HUDEP-2 (cell line): Measurements from ENCODE around the gene P4HA2.
A peak's percentile ranks its signal among the peaks of the same experiment; 100 is the strongest.

Source experiments
- DNase-seq, 76 experiments: peaks; one replicate each; lab custom pipeline; 2025; ENCODE audit not compliant: unreplicated experiment in 76 of 76; lab: John Stamatoyannopoulos, UW

Gene P4HA2

DNA sequence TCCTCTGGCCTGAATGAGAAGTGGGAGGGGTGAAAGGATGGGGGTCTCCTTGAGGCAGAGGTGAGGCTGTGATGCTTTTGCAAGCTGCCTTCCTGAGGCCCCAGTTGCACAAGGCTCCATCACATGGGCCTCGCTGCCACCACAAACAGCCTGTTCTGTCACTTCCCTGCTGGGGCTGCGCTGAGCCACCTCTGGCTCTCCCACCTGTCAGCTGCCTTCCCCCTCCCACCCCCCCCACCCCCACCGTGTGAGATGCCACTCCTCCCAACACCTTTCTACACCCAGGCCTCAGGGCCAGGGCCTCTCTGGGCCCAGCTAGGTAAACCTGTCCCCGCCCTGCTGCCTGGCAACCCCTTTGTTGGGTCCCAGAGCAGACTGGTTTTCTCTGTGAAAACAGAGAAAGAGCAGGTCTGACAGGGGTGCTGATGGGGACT, 25.4 kb upstream of the P4HA2 start:
- no peak for DNase-seq

DNA sequence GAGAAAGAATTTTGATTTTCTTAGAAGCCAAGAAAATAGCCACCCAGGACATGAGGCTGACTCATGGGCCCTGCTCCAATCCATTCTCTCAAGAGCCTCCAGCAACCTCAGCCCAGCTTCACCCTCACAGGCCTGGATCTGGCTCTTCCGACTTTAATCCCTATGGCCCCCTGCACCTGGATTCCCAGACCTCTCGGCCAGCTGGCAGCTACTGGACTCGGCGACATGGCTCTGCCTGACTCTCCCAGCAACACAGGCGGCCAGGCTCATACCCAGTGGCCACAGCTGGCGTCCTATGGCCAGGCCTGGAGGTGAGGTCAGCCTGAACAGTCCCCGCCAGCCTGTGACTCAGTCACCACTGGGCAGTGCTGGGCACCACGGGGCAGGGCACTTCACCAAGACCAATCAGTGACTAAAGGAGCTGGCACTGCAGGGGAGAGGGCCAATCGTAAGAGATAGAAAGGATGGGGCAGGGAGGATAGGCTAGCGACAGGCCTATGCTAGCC, 23.6 kb upstream of the P4HA2 start:
- no peak for DNase-seq

DNA sequence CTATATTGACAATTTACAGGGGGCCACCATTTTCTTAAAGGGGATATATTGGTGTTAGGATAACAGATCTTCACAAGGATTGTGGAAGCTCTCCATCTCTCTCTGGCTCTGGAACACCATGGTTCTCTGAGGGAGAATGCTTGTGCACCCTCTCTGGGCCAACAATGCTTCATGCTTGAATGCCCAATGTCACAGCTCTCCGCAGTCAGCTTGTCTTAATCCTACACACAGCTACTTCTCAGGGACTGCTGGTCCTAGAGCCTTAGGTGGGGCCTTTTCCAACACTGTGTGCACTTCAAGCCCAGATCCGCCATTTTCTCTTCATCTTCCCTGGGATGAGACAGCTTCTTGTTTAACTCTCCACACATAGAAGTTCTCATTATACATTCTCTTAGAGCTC, 22.9 kb upstream of the P4HA2 start:
- no peak for DNase-seq

DNA sequence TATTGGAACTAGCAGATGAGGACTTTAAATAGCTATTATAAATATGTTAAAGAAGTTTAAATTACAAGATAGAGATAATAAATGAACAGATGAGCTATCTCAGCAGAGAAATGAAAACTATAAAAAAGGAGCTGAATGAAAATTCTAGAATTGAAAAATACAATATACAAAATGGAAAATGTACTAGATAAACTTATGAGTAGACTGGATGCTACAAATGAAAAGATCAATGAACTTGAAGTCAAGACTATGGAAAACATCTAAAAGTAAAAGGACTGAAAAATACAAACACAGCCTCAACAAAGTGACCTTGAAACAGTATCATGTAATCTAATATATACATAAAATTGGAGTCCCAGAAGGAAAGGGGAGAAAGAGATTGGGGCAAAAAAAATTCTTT, 19.2 kb upstream of the P4HA2 start:
- DNase-seq, result no peak

DNA sequence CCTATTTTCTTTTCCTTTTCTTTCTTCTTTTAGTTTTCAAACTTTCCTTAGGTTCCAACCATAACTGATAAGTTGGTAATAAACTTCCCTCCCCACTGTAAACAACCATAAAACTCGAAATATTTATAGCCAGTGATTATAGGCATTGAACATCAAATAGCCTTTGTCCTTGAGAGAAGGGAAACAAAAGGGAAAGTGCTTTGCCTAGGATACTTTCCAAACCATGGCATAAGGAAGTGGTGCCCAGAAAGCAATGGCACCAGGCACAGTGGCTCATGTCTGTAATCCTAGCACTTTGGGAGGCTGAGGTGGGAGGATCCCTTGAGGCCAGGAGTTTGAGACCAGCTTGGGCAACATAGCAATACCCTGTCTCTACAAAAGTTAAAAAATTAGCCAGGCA, 17.9 kb upstream of the P4HA2 start:
- DNase-seq, result no peak

DNA sequence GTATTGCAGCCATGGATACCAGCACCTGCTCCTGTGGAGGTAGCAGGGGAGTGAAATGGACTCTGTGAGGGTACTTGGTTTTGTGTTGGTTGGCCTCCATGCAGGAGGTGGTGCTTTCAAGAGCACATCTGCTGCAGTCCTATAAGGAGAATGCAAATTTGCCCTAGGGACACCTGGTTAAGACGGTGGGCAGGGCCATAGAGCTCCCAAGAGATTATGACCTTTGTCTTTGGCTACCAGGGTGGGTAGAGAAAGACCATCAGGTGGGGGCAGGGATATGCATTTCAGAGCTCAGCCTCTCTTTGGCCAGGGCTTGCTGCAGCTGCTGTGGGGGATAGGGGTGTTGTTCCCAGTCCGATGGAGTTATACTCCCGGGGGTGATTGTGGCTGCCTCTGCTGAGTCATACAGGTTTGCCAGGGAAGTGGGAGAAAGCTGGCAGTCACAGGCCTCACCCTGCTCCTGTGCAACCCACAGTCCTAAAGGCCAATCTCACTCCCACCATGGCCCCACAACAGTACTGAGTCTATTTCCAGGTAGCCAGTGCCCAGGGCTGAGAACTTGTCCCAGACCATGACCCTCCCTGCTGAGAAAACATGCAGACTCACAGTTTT, 15.8 kb upstream of the P4HA2 start:
- no peak for DNase-seq

DNA sequence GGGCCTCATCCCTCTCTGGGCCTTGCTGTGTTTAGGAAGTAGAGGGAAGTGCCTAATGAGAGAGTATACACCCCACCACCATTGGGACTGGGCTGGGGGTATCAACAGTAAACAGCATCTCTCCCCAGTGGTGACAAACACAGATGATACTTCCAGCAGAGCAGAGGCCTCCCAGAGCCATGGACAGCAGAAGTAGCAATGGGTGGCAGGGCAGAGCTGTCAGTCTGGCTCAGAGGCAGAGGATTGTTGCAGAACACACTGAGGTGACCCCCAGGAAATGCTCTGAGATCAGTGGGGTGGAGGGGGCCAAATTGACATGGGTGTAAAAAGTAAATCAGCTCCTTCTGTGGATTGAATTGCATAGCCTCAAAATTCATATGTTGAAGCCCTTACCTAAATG, 12.1 kb upstream of the P4HA2 start:
- DNase-seq, result no peak

DNA sequence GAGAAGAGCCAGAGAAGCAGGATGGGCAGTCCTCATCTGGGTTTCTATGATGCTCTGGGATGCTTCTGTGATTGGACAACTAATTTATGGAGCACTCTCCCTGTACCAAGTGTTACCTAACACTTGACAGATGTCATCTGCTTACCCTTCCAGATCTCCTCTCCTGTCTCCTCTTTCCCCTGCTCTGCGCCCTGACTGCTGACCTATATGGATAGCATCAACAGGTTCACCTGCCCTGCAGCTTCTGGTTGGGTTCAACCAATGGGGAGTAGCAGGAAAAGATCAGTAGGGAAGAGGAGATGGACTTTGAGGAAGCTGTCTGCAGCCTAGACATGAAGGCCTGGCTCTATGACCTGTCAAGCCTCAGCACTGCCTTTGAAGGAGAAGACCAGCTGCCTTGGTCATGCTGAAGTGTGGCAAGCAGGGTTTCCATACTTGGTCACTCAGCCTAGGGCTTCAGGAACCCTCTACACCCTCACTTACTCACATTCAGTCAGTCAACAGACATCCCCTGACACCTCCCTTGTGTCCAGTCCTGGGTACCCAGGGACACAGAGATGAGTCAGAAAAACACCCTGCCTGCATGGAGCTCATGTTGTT, 11.3 kb upstream of the P4HA2 start:
- no peak for DNase-seq

DNA sequence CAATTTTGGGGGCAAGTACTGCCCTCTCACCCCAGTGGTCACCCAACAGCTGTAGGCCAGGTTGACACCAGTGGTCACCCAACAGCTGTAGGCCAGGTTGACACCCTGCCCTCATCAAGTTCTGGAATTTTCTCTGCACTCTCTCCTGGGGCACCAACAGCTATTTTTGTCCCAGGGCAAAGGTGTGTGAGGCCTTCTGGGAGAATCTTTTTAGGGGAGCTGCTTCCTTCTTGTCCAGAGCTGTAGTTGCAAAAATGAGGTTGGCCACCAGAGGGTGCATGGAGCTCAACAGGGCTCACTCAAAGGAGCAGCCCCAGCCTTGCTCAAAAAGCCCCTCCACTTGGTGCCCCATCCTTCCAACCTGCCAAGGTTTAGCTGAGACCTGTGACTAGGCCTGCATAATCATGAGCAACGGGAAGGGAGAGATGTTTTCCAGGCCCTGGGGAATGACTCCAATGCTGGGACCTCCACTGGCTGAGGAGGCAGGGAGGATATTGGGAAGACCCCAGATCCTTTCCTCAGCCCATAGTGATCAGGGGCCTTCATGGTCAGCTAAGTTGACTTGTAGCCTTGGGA, 10.6 kb upstream of the P4HA2 start:
- DNase-seq, result peak in 56 of 76 experiments; percentile 5 to 71 (median 42)

DNA sequence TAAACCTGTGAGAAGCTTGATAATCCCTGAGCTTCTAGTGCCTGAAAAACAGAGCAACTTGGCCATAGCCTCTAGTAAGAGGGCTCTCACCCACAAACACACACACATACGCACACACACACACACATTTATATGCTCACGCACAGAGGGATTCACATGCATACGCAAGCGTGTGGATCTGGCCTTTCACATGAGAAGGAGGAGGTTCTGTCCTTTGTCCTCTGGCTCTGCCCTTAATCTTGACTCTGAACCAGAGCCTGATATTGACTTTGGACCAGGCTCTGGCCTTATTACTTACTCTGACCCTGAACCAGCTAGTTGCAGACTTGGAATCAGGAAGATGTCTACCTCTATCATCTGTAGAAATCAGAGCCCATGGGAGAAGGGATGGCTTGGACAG, 10.0 kb upstream of the P4HA2 start:
- no peak for DNase-seq

DNA sequence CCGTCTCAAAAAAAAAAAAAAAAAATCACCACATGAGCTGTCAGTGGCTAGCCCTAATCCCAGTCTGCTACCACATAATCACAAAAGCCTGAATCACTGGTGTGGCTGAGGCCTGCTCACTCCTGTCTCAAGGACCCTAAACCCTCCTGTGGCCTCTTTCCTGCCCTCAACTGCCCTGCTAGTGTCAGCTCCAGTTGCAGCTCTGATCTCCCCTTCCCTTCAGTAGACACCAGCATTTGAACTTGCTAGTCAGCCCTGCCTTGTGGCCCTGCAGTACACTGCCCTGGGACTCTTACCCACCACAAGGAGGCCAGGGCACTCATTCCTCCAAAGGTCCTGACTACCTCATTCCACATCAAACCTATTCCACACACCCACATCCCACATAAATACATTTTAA, 9.5 kb upstream of the P4HA2 start:
- DNase-seq, result no peak

DNA sequence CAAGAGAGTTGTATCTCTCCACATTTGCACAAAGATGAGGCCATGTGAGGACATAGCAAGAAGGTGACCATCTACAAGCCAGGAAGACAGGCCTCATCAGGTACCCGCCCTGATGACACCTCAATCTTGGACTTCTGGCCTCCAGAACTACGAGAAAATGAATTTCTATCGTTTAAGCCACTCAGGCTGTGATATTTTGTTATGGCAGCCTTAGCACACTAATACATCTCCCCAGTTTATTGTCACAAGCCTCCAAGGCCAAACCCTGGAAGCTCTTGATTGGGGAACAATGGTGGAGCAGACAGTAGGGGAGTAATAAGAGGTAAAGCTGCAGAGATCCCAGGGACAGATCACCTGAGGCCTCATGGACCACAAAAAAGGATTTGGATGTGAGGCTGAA, 7.7 kb upstream of the P4HA2 start:
- DNase-seq, result no peak

DNA sequence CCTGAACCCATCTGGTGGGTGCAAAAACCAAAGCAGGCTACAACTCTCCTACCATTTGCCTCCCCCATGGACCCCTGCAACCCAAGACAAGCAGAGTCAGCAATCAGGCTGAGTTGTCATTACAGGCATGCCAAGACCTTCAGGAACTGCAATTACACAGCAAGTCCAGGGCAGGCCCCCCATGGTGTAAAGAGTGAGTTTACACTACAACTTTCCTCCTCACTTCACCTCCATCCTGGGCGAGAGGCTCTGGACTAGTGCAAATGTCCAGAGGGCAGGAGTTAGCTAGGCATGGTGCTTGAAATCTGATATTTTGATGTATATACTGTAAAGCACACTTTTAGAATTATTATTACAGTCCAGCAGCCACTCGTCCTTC, 7.0 kb upstream of the P4HA2 start:
- DNase-seq, result no peak

DNA sequence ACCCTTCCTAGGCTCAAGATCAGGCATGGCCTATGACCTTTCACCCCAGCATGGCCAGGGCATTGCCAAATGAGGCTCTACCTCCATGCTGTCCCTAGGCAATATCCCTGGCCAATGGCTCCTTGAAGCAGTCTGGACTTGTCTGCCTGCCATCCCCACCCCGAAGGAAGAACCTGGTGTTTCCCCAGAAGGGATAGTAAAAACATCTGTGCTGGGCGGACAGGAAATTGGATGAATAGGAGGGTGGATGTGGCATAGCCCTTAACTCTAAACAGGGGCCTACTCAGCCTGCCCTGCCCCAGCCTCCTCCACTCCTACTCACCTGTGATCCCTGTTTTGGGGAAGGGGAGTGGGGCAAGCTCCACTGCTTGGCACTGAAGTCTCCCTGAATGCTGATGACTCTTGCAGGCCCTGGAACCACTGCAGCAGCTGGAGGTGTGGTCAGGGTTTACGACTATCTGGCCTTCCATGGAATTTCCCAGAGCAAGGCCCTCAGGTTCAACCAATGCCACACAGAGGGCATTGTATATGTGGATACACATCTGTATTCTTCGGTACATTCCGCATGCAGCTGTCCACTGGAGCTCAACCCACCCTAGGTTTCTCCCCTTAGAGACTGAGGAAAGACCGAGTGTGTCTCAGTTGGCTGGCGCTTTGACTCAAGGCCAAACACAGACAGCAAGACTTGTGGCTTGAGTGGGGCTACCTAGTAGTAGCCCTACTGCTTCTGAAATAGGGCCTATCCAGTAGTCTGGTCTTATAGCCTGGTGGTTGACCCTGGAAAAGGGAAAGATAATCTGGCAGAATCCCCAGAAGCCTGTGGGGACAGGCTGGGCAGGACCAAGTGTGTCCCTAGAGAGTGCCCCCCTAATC, 6.4 kb upstream of the P4HA2 start:
- no peak for DNase-seq

DNA sequence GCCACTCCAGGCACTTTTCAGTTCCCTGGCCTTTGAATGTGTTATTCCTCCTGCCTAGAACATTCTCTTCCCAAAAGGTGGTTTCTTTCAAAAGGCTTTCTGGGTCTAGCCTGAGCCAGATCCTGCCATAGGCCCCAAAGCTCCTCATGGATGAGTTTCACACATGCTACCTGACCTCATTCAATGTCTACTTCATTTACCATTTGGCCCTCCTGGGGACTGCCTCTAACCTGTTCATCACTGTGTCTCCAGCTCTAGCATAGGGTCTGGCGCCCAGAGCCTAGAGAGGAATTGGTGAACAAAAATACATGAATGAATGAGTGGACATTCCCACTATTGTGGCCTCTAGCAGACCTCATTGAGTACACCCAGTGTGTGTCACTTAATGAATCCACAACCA, 5.4 kb upstream of the P4HA2 start:
- no peak for DNase-seq

DNA sequence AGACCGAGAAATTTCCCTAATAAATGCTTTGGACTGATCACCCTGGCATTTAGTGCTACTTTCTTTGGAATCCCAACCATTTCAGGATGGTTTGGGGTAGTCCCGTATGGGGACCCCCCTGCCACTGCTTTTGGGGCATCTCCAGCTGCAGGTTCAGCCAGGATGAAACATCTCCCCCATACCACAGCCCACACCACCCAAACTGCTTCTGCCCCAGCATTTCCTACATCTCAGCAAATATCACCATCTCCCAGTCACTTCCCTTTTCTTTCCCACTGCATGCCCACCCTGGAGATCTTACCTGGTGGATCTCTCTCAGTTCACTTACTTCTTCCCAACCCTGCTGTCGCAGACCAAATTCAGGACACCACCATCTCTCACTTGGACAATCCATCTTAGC, 4.8 kb upstream of the P4HA2 start:
- no peak for DNase-seq

DNA sequence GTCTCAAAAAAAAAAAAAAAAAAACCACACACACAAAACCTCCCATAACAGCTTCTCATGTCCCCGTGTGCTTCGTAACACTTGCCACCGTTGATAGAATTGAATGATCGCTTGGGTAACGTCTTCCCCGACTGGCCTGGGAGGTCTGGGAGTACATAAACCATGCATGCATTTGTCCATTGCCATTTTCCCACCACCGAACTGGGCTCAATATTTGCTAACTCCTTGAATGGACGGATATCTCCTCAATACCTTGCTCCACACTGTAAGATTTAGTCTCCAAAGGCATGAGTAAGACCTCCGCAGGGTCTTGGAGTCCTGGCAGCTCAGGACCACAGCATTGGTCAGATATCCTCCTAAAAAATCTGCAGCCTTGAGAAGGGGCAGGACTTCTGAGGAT, 3.2 kb upstream of the P4HA2 start:
- DNase-seq, result no peak

DNA sequence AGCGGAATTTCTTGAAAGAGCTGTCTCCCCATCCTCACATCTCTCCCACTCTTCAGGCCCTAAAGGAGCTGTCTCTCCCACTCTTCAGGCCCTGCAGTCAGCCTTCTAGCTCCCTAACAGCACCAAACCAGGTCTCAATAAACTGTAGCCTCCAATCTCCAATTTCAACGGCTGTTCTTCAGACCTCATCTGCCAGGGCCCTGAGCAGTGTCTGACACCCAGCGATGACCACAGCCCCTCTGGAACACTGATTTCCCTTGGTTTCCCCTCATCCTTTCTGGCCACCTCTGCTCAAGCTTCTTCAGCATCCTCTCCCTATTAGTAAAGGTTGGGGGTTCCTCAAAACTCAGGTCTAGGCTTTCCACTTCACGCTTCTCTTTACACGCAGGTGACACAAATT, 1.6 kb upstream of the P4HA2 start:
- no peak for DNase-seq

DNA sequence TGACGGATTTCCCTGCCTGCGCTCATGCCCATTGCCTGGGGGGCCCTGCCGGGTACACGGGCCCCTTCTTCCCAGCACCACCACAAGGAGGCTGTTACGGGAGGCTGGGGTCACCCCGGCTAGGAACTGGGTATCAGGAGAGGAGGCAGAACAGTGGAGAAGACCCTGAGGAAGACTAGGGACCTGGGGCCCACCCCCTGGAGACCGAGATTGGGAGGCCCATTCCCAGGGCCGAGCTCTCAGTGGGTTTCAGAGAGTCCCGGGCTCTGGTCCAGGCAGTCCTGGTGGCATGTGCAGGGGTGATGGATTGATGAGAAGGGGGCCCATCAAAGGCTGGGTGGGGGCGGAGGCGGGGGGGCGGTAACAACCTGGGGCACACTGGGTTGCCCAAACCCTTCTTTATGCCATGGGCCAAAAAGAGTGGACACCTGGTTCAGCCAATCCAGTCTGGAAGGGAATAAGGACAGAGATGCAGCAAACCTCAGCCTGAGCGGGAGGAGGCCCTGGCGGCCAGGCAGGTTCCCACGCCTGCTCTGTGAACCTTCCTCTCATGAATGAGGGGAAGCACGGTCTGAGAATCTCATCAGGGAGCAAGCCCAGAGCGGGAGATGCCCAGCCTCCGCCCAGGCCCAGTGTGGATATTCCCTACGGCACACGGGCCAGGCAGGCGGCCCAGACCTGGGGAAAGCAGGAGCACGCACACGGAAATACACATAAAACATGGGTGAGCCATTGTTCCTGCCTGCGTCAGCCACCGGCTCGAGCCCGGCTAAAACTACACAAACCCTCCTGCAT, 785 bp upstream of the P4HA2 start:
- DNase-seq, result no peak

DNA sequence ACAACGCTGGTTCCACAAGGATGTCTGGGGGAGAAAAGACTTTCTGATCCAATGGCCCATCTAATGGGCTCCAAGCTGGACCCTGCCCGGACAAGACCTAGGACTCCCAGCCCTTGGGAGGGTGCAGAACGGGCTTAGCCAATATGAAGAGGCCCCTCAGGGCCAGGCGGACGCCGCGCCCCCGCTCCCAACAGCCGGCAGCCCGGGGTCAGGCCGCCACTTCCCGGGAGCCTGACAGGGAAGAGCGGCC, 493 bp downstream of the P4HA2 start:
- no peak for DNase-seq
